DMS79 treated with DMSO at 0.1 percent for 48 hours (cell line): ENCODE data around the gene TSC22D2.

ENCODE experiments used
- DNase-seq: peaks from one replicate; lab custom pipeline; 2025; lab: John Stamatoyannopoulos, UW

Gene TSC22D2

DNA sequence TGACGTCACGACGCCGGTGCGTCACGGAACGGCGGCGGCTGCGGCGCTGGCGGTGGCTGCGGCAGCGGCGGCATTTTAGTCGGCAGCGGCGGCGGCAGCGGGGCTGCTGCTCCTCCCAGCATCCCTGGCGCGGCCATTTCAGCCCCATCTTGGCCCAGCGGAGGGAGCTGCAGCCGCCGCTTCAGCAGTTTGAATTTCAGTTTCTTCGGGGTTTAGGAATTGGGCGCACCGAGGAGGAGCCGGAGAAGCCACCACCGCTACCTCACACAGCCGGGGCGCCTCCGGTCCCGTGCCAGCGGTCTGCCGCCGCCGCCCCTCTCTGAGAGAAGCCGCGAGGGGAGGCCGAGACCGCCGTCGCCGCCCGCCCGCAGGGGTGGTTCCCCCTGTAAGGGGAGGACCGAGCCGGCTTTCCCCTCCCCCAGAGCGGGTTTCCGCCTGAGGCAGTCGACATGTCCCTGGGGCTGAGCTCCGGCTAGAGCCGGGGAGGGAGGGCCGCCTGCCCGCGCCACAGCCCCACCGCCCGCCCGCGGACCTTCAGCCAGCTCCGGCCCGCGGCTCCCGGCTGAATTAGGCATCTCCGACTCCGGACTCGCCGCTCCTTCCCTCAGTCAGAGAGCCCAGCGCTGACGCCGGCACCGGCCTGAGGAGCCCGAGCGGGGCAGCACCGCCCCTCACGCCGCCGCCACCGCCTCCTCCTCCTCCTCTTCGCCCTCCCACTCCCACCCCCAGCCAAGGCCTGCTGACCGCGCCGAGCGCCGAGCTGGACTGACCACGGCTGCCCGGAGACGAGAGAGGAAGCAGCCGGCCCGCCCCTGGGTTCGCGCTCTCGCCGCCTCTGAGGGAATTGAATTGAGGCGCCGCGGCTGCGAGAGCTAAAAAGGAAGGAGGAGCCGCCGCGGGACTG, at the start of gene TSC22D2:
TSC22D2 (plus strand) TSS at position 78 of the 904 bp plus-strand sequence. CDS start 1,053 bp downstream, outside the sequence.
- peak; percentile 90 for DNase-seq

DNA sequence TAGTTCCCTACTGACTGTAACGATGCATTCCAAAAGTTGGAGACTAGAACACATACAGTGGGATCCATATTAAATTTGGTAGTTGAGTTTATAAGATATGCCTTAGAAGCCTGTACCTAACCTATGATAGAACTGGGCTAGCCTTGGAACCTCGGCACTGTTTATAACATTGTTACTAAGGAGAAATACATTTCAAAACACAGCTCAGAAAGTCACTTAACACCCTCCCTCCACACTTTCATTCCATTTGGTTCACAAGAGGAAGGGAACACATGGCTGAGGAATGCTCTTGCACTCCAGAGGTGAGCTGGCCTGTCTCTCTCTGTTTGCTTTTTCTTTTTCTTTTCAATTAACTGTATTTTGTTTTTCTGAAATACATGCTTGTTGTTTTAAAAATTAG, 48.7 kb upstream of the TSC22D2 start:
- no peak for DNase-seq

DNA sequence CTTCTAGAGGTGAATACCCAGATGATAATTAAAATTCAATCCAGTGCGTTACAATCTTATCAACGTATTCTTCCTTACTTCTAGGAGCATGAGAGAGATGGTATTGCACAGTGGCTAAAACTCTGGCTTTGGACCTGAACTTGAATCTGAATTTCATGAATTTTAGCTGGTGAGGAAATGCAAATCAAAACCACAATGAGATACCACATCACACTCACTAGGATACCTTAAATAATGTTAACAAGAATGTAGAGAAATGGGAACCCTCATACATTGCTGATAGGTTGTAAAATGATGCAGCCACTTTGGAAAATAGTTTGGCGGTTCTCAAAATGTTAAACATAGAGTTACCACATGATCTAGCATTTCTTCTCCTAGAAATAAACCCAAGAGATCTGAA, 47.1 kb upstream of the TSC22D2 start:
- no peak for DNase-seq

DNA sequence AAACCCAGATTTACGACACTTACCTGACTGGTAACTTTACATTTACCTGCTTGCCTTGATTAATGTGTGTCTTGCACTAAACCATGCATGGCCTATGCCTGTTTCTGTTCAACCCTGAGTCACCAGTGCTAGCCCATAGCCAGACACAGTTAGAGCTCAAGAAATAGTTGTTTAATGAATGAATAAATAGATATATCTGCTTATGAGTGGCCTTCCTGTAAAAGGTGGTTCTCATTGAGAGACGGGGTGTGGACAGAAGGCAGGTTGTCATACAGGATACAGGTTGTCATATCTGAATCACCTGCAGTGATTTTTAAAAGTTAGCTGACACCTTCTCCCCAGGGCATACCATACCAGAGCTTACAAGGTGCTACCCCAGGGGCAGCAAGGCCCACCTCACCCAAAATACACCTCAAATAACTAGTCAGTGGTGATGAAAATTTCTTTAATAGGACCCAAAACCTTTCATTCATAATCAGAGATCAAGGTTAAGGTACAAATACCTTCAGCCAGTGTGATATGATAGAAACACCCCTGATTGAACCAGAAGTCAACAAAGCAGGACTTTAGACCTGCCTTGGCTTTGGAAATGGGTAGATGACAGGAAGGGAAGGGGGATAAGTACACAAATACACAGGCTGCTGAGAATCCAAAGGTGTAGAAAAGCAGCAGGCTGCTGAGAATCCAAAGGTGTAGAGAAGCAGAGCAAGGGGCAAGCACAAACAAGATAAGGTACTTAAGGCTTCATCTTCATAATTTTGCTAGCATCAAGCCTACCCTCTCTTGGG, 45.4 kb upstream of the TSC22D2 start:
- DNase-seq = no peak

DNA sequence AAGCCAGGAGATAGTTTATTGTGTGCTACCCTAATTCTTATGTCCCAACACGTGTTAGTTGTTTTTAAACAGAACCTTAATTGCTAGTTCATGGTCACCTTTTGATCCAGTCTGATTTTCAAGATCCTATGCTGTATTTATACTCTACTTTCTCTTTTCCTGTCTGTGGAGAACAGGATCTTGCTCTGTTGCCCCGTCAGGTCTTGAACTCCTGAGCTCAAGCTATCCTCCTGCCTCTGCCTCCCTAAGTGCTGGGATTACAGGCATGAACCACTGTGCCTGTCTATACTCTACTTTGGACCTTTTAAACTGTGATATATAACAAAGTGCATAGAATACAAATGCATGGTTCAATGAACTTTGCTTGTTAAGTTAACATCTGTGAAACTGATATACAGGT, 44.7 kb upstream of the TSC22D2 start:
- no peak for DNase-seq

DNA sequence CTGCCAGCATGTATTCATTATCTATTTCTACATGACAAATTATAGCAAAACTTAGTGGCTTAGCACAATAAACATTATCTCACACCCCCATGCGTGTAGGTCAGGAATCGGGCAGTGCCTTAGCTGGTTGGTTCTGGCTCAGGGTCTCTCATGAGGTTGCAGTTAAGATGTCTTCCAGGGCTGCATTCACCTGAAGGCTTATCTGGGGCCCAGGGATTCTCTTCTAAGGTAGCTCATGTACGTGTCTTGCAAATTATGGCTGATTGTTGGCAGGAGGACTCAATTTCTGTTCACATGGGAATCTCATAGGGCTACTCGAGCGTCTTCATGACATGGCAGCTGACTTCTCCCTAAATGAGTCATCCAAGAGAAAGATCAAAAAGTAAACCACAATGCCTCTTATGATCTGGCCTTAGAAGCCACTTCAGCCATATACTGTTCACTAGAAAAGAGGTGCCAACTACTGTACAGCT, 42.9 kb upstream of the TSC22D2 start:
- peak; percentile 25 for DNase-seq

DNA sequence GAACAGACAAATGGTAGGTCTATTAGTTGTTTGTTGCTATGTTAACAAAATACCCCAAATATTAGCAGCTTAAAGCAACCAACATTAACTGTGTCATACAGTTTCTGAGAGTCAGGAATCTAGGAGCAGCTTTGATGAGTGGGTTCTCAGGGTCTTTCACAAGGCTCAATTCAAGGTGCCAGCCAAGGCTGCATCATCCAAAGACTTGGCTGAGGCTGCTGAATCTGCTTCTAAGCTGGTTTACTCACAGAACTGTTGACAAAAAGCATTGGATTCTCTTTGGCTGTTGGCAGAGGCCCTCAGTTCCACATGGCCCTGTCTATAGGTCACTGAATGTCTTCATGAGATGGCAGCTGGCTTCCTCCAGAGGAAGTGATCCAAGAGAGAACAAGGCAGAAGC, 40.3 kb upstream of the TSC22D2 start:
- no peak for DNase-seq

DNA sequence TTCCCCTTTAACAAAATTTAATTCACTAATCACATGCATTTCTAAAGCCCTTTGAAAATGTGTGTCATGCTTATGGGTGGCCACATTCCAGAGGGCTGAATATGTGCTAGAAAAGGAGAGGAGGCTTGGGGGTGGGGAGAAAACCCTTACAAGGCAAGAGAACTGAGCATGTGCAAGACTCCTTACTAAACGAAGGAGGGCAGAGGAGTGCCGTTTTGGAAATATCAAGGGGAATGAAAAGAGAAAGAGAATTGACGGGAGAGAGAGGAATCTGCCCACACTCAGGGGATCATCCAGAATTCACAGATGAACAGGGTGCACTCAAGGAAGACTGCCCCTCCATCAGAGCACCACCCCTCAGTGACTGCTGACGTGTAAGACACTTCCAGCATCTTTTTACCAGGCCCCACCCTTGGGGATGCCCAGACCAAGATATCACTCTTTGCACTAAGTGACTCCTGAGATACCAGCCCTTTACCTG, 37.9 kb upstream of the TSC22D2 start:
- no peak for DNase-seq

DNA sequence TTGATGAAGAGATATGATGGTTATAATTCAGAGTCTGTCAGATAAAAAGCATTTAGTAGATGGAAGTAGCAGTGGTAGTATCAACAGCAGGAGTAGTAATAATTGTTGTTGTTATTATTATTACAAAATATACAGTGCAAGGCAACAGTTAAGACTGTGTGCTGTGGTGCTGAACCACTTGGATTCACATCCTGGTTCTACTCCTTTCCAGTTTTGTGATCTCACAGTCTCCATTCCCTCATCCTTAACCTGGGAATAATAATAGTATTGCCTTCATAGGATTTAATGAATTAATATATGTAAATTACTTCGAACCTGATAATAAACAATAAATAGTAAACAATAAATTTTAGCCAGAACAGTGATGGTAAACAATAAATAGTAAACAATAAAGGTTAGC, 37.1 kb upstream of the TSC22D2 start:
- DNase-seq = no peak

DNA sequence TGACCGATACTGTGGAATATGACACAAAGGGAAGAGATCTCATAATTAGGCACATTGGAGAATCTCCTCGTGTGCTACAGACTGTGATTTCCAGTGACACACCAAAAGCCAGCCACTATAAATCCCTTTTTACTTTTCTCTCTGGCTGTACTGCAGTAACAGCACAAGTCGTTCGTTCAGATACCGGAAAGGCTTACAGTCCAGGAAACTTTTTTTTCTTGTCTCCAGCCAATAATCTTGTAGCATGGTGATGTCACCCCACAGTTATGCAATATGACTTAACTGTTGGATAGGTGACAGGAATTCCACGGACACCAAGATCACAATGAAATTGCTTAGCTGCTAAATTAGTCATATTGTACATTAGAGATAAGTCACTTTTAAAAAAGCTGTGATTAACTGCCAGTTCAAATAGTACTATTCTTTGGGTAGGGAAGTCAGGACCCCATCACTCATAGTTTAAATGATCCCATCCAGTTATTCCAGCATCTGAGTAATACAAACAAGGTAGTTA, 36.3 kb upstream of the TSC22D2 start:
- DNase-seq = no peak

DNA sequence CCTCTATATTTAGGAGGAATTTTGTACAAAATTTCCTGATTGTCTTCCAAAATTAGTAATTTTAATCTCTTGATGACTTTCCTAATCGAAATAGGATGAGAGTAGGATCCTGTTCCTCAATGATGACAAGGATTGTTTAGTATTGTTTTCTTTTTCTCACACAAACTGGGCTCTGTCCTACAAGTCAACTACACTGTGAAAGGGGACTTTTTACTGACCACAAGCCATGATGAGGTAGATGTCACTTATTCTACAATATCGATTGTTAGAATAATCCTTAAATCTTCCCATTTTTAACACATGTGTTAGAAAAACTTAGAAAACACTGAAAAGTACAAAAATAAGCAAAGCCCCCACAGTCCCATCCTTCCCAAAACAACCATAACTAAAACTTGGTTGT, 35.8 kb upstream of the TSC22D2 start:
- no peak for DNase-seq

DNA sequence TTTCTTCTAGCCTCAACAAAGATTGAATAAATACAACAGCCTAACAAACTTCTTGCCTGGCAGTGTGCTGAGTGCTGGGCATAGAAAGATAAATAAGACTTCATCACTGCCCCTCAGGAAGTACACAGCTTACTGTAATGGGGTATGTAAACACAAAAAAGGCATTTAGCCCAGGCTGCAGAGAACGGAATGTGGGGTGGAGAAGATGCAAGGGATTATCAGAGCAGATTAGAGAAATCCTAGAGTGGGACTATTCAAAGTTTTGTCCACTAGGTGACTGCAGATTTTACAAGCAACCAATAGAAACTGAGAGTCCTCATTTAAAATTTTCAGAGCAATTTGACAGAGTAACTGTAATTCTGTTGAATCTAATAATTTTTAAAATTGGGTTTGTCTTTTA, 35.4 kb upstream of the TSC22D2 start:
- DNase-seq = no peak

DNA sequence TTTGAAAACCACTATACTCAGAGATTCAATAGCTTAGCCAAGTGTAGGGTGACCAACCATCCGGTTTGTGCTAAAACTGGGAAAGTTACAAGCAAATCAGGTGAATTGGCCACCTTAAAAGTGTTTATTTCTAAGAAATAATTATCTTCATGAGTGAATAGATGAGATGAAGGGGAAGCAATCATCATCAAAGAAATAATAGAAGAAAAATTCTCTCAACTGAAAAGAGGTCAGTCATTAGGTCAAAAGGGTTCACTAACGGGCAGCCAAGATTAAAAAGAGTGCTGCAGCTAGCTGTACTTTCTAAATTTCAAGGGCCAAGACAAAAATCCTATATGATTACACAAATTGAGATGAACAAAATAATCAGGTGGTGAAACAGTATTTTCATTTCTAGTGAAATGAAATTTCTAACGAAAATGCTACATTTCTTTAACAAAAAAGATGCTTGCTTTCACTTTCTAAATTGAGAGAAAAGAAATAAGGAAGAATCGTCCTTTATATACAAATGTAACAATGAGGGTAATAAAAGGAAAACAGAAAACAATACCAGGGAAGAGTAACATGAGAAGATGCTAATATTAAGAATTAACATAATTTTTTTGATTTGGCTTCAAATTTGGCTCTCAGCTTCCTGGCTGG, 34.7 kb upstream of the TSC22D2 start:
- no peak for DNase-seq

DNA sequence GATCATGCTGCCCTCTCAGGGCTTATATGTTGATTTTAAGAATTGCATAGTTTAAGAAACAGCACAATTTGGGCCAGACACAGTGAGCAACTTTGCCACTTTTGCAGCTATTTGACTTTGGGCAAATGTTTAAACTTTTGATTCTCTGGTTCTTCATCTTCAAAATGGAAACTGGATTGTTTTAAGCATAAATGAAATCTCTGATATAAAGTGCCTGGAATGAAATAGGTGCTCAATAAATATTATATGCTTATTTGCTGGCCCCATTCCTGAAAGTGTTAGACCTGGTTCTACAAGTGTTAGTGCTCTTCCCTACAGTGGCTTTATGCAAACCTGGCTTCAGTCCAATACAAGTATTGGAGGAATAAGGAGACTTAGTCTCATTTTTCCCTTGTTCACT, 33.1 kb upstream of the TSC22D2 start:
- no peak for DNase-seq

DNA sequence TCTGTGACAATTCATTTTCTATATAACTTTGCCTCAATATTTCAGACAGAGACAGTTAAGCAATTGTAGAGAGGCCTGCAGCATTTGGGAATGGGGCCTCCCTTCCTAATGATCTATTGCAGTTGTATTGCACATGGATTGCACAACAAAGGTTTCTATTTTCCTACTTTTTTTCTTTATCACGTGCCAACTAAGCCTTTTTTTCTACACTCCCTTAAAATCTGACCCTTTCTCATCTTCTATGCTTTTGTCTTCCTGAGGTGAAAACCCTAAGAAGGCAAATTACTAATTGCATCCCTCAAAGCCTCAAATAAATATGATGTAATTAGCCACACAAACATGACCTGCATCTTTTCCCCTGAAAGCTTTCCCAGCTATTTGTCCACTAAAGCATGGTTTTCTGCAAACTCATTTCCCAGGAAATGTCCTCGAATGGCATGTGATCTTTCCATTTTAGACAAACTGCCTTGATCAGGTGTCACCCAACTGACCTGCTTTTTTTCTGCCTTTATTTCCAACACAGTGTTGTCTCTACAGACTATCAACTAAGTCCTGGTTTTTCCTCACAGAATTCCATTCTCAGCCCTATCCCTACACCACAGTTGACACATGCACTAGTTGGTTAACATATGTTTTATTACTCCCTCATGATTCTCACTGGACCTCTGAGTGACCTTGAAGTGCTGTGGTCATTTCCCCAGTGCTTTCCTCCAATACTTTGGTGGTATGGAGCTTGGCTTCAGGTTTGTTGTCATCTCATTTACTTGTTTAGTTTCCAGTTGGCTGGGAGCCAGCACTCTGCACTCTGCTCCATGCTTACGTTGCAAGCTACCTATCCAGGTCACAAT, 31.9 kb upstream of the TSC22D2 start:
- no peak for DNase-seq

DNA sequence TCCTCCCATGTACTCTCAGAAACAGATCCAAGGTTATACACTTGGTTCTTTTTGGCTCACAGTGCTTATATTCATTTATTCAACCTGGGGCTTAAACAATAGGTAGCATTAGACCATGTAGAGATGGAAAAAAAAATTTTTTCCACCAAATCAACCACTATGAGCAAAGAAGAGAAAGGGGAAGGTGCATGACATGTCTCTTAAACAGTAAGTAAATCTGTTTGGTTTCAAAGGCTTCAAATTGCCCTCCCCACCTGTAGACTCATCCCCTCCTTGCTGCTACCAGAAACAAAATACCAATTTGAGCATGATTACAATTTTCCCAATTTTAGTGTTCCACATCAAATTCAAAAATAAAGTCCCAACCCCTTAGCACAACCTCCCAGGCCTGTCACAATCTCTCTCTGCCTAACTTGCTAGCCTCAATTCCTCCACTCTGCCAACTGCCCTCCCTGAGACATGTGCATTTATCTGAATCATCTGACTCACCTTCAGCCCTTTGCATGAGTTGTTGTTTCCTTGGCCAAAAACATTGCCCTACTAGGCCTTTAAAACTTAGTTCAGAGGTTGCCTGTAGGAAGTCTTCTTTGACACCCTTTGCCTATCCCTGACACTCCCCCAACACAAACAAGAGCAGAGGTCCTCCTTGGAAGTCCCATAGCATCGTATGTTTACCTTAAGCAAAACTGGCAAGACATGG, 30.3 kb upstream of the TSC22D2 start:
- no peak for DNase-seq

DNA sequence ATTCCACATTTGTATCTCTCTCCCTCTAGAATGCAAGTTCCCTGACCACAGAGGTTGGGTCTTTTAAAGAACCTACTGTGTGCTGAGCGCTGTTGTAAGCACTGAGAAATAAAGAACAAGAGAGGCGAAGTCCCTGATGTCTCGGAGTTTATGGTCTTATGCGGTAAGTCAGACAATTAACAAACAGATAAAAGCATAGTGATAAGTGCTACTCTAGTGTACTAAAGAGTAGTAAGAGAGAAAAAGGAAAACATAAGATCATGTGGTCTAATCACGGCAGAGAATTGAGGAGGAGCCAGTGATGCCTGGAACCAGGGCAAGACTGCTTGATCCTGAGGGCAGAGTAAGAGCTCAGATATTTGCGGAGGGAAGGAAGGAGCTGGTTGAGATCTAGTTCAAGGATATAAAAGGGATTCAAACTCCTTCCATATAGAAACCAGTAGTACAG, 29.8 kb upstream of the TSC22D2 start:
- DNase-seq = no peak

DNA sequence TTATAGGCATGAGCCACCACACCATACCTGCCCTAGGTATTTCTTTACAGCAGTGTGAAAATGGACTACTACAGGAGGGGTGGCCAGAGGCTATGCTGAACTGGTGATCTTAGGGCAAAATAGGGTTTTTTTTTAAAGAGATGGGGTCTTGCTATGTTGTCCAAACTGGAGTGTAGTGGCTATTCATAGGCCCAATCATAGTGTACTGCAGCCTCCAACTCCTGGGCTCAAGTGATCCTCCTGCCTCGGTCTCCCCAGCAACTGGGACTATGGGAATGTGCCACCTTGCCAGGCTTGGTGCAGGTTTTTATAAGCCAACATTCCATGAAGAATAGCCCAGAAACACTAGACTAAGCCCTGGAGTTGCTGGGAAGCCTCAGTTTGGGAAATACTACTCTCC, 28.6 kb upstream of the TSC22D2 start:
- no peak for DNase-seq

DNA sequence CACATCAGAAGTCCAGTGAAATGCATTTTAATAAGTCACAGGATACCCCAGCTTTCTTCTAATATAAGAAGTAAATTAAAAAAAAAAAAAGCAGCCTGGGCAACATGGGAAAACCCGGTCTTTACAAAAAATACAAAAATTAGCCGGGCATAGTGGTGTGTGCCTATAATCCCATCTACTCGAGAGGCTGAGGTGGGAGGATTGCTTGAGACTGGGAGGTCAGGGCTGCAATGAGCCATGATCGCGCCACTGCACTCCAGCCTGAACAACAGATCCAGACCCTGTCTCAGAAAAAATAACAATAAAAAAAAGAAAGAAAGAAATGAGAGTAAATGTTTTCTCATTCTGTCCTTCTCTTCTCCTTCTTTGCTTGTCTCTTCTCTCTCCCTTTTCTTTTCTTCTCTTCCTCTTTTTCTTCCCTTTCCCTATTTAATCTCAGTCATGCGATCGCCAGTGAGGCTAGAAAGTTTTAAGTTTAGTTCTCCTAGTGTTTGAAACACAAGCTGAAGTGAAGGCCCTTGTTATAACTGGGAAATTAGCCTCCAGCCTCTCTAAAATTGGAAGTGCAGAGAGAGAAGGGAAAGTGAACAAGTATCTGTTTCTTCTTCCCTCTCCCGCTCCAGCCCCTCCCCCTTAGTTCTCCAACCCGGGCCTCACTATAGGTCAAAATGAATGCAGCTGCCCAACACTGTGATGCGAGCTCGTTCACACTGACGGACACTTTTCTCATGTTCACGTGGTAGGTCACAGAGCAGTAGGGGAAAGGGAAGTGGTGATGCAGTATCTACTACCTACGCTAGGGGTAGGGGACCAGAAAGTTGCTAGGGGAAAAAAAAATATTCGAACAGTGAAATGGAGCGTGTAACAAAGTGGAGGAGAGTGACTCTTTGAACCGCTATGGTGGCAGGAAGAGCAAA, 23.5 kb upstream of the TSC22D2 start:
- DNase-seq = peak; percentile 5
